ENCODE data around the gene ALG11. TPM values are rescaled to one million over a fixed set of nuclear protein-coding genes. Genes with fewer than 3 reads are reported as not detected.

ALG11 gene
- total RNA-seq, 1 donor from 2014 or later: 36.9 TPM

- Mint-ChIP-seq H3K4me1 (peaks cover 19% of the 10 kb centered on the region), H3K9me3 (no peaks in the 10 kb centered on the region), H3K27ac (peak within 1 kb of the TSS; percentile 89), H3K27me3 (peaks cover 20% of the 10 kb centered on the region), H3K4me3 (peak within 1 kb of the TSS; percentile 99), H3K36me3 (ENCODE audit: low read depth) (peaks cover 13% of the 10 kb centered on the region)
- no peak for ATAC-seq (ENCODE audit: low read depth)
- intact Hi-C loops (cut with micrococcal nuclease): no loop called here
- TF ChIP-seq CTCF (IDR thresholded peaks at IDR 0.05): no peak
- ChIA-PET CTCF (no interaction called here), POLR2A (interaction anchor here (1.6 kb wide), 1 partner anchor 558 kb away, joined by 5 read pairs; the partner anchor contains the start of gene INTS6)
- DNase-seq: no peak
These were observed 1.1 kb upstream of the ALG11 start, which contains the start of gene ATP7B for GRCh38 chr13:52010890-52011631. Gene ATP7B, minus strand, starts transcription at chr13:52011450. Its CDS starts 113 bp downstream, at chr13:52011337.

GRCh38 chr13:52012512-52012836 lies 276 bp downstream of the ALG11 start:
- peaks cover 26% of the 10 kb centered on the region for H3K36me3 Mint-ChIP-seq (ENCODE audit: low read depth)
- POLR2A ChIA-PET: interaction anchor here (0.8 to 1.6 kb wide), 6 partner anchors 12 to 605 kb away, joined by 3 to 8 read pairs (median 4); partner anchors contain the start of genes INTS6, NEK3 and UTP14C
- peak overlapping the region; percentile 89 for H3K27ac Mint-ChIP-seq
- H3K4me1 Mint-ChIP-seq: peaks cover 20% of the 10 kb centered on the region
- no peak for TF ChIP-seq CTCF (IDR thresholded peaks at IDR 0.05)
- ATAC-seq (ENCODE audit: low read depth): no peak
- peaks cover 16% of the 10 kb centered on the region for H3K27me3 Mint-ChIP-seq
- DNase-seq: no peak
- H3K4me3 Mint-ChIP-seq: peak overlapping the region; percentile 99
- CTCF ChIA-PET: interaction anchor here (0.7 to 0.9 kb wide), 2 partner anchors 147 to 438 kb away, joined by 3 read pairs; partner anchors contain the start of gene VPS36
- intact Hi-C loops (cut with micrococcal nuclease): loop anchor here (1.0 to 2.0 kb wide), 9 partner anchors 147 to 640 kb away; partner anchors contain the start of genes CKAP2, INTS6, NEK3 and SUGT1
- H3K9me3 Mint-ChIP-seq: no peaks in the 10 kb centered on the region

DNA sequence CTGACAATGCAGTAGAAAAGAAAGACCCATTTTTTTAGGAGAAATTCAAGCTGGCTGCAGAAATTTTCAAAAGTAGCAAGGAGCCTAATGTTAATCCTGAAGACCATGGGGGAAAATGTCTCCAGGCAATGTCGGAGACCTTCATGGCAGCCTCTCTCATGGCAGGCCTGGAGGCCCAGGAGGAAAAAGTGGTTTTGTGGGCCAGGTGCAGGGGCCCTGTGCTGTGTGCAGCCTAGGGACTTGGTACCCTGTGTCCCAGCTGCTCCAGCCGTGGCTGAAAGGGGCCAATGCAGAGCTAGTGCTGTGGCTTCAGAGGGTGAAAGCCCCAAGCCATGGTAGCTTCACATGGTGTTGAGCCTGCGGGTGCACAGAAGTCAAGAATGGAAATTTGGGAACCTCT lies 4.1 kb downstream of the ALG11 start:
- ChIA-PET CTCF (no interaction called here), POLR2A (no interaction called here)
- H3K27me3 Mint-ChIP-seq: no peaks in the 10 kb centered on the region
- ATAC-seq (ENCODE audit: low read depth) (no peak), DNase-seq (no peak)
- intact Hi-C loops (cut with micrococcal nuclease): no loop called here
- H3K4me3 Mint-ChIP-seq: no peak overlapping the region
- H3K27ac Mint-ChIP-seq: no peak overlapping the region
- peaks cover 57% of the 10 kb centered on the region for H3K36me3 Mint-ChIP-seq (ENCODE audit: low read depth)
- H3K4me1 Mint-ChIP-seq: peaks cover 15% of the 10 kb centered on the region
- no peak for TF ChIP-seq CTCF (IDR thresholded peaks at IDR 0.05)
- no peaks in the 10 kb centered on the region for H3K9me3 Mint-ChIP-seq

DNA sequence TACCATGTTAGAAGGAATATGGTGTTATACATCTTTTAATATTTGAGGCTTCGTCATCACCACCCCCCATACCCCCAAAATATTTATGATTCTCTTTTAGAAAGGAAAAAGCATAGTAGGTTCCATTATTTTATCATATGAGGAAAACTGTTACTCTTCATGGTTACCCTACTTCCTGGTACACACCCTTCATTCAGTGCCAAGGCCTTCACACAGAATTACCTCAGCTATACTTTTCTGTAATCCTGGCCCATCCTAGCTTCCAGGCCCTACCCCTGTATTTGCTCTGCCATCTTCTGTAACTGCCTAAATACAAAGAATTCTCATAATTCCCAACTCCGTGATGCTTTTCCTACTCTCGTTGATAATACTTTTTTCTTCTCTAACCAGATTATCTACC lies 8.0 kb downstream of the ALG11 start:
- H3K9me3 Mint-ChIP-seq: no peaks in the 10 kb centered on the region
- H3K27me3 Mint-ChIP-seq: no peaks in the 10 kb centered on the region
- intact Hi-C loops (cut with micrococcal nuclease): no loop called here
- ATAC-seq (ENCODE audit: low read depth): no peak
- TF ChIP-seq CTCF (IDR thresholded peaks at IDR 0.05): no peak
- ChIA-PET POLR2A (no interaction called here), CTCF (no interaction called here)
- H3K27ac Mint-ChIP-seq: no peak overlapping the region
- H3K4me1 Mint-ChIP-seq: peaks cover 2% of the 10 kb centered on the region
- no peak for DNase-seq
- H3K4me3 Mint-ChIP-seq: no peak overlapping the region
- H3K36me3 Mint-ChIP-seq (ENCODE audit: low read depth): peaks cover 78% of the 10 kb centered on the region

- ATAC-seq (ENCODE audit: low read depth) (no peak), DNase-seq (no peak)
- H3K27ac Mint-ChIP-seq: no peak overlapping the region
- H3K4me3 Mint-ChIP-seq: no peak overlapping the region
- H3K36me3 Mint-ChIP-seq (ENCODE audit: low read depth): peaks cover 82% of the 10 kb centered on the region
- ChIA-PET POLR2A (no interaction called here), CTCF (interaction anchor here (0.7 kb wide), 1 partner anchor 11 kb away, joined by 3 read pairs; no protein-coding TSS in a partner anchor)
- H3K4me1 Mint-ChIP-seq: peaks cover 12% of the 10 kb centered on the region
- H3K9me3 Mint-ChIP-seq: no peaks in the 10 kb centered on the region
- intact Hi-C loops (cut with micrococcal nuclease): no loop called here
- no peak for TF ChIP-seq CTCF (IDR thresholded peaks at IDR 0.05)
- no peaks in the 10 kb centered on the region for H3K27me3 Mint-ChIP-seq
These were observed 10.2 kb downstream of the ALG11 start for GRCh38 chr13:52022356-52022755.
